Right lobe of liver (tissue), 6 donors: ENCODE results near the gene SLC22A1. TPM values are rescaled to one million over a fixed set of nuclear protein-coding genes. Genes with fewer than 3 reads are reported as not detected.

Experiments
- ATAC-seq, 4 donors: fragments of 200-7000 bp; cut with Tn5 transposase; one replicate each; pipeline ENCODE4 v1.9.1; 2020; ENCODE audit warnings: mild to moderate bottlenecking in 4 of 4, moderate library complexity in 4 of 4
- DNase-seq, 3 donors: peaks; one replicate each; pipeline ENCODE4 v3.0.0-alpha.2; 2020
- H3K27ac ChIP-seq, 3 donors: fragments of 200-600 bp; one replicate each; pipeline ENCODE4 v1.8.0; 2022
- H3K27me3 ChIP-seq, 2 donors: fragments of 200-600 bp; one replicate each; pipeline ENCODE4 v1.8.0; 2022
- H3K36me3 ChIP-seq, 4 donors: fragments of 200-600 bp; sonication (generic) in 1 of 4; one replicate each; pipeline versions ENCODE4 v1.5.1 to v1.8.0; 2017 to 2022; ENCODE audit warnings: control low read depth in 1 of 4
- H3K4me1 ChIP-seq, 4 donors: fragments of 200-600 bp; sonication (generic) in 1 of 4; one replicate each; pipeline versions ENCODE4 v1.5.1 to v1.8.0; 2017 to 2022; ENCODE audit warnings: control low read depth in 1 of 4
- H3K4me3 ChIP-seq, 3 donors: fragments of 200-600 bp; one replicate each; pipeline ENCODE4 v1.8.0; 2022
- H3K9me3 ChIP-seq, 4 donors: fragments of 200-600 bp; sonication (generic) in 1 of 4; one replicate each; pipeline versions ENCODE4 v1.5.1 to v1.8.0; 2017 to 2022; ENCODE audit warnings: control low read depth in 1 of 4
- CTCF ChIP-seq, 4 donors: fragments of 200-600 bp in 3 of 4; fragments of 450-650 bp in 1 of 4; IDR thresholded peaks; one replicate each; pipeline versions ENCODE4 v1.5.1 to v1.8.0; 2016 to 2022; ENCODE audit warnings: antibody characterized with exemption in 4 of 4, mild to moderate bottlenecking in 2 of 4
- POLR2A ChIP-seq: fragments of 450-650 bp; IDR thresholded peaks from one replicate; pipeline ENCODE4 v1.6.1; 2017; ENCODE audit warnings: antibody characterized with exemption, mild to moderate bottlenecking
- WGBS: methylation state at CpG from one replicate; pipeline ENCODE4 v1.1.6; 2018; ENCODE audit warnings: low coverage, low lambda C conversion rate; ENCODE audit not compliant: insufficient coverage; ENCODE audit errors: missing lambda C conversion rate; 5-methylcytosine and 5-hydroxymethylcytosine counted together
- intact Hi-C, 2 donors: fragments of 100-400 bp; cut with DNase I; formaldehyde crosslinking; loops; one replicate each; pipeline versions ENCODE4 v1.11.2 to v1.14.1; 2022
- total RNA-seq, 6 experiments: library from RNA; depleted of rRNA in 2 of 6; stranded (reverse); fragments of >200 nt in 2 of 6; fragmentation: NEBNext Ultra II Directional in 3 of 6; extraction: Animal tissue kit (Norgen Biotek cat#: 25700) in 3 of 6; gene quantifications; one replicate each; pipeline versions ENCODE4 v1.1.0 to v1.2.4, GENCODE V29; 2016 to 2023
- donor health status: DM: no; HTN: yes; CAD: no.
- donor health status: DM: no; HTN: no; CAD: no.
- donor health status: DM: no; HTN: no; CAD: no.
- donor health status: DM: no; HTN: yes; CAD: no.
- donor health status: DM: no; HTN: yes; CAD: no.

The SLC22A1 gene
- total RNA-seq, 6 experiments from 2014 or later: 190 to 1,656 (median 769) TPM

GRCh38 chr6:160174681-160175080 lies 53.1 kb downstream of the SLC22A1 start:
- Histone ChIP-seq H3K27ac (no peak overlapping the region), H3K27me3 (no peaks in the 10 kb centered on the region), H3K9me3 (no peaks in the 10 kb centered on the region), H3K4me3 (no peak overlapping the region), H3K36me3 (no peaks in the 10 kb centered on the region), H3K4me1 (no peaks in the 10 kb centered on the region)
- intact Hi-C loops: no loop called here
- TF ChIP-seq POLR2A (no peak), CTCF (IDR thresholded peaks at IDR 0.05) (no peak)
- DNase-seq (no peak), ATAC-seq (no peak)
- 23% methylated on average over 2 of the region's 2 CpGs for WGBS

- Histone ChIP-seq H3K4me1 (no peaks in the 10 kb centered on the region), H3K27me3 (no peaks in the 10 kb centered on the region), H3K9me3 (no peaks in the 10 kb centered on the region), H3K27ac (no peak overlapping the region), H3K4me3 (no peak overlapping the region), H3K36me3 (no peaks in the 10 kb centered on the region)
- intact Hi-C loops: no loop called here
- 62% methylated on average over 2 of the region's 2 CpGs for WGBS
- no peak for TF ChIP-seq POLR2A
- no peak for TF ChIP-seq CTCF (IDR thresholded peaks at IDR 0.05)
- DNase-seq (no peak), ATAC-seq (no peak)
These were observed 55.6 kb downstream of the SLC22A1 start for GRCh38 chr6:160177220-160177619.

GRCh38 chr6:160178271-160178670 lies 56.7 kb downstream of the SLC22A1 start:
- TF ChIP-seq POLR2A: no peak
- TF ChIP-seq CTCF (IDR thresholded peaks at IDR 0.05): no peak
- no peaks in the 10 kb centered on the region for H3K36me3 ChIP-seq
- DNase-seq (no peak), ATAC-seq (no peak)
- intact Hi-C loops: no loop called here
- no peaks in the 10 kb centered on the region for H3K9me3 ChIP-seq
- WGBS: 96% methylated on average over 5 of the region's 5 CpGs
- no peaks in the 10 kb centered on the region for H3K27me3 ChIP-seq
- no peak overlapping the region for H3K4me3 ChIP-seq
- no peaks in the 10 kb centered on the region for H3K4me1 ChIP-seq
- H3K27ac ChIP-seq: no peak overlapping the region

- intact Hi-C loops: no loop called here
- Histone ChIP-seq H3K36me3 (no peaks in the 10 kb centered on the region), H3K27me3 (no peaks in the 10 kb centered on the region), H3K27ac (no peak overlapping the region), H3K4me1 (no peaks in the 10 kb centered on the region), H3K4me3 (no peak overlapping the region), H3K9me3 (no peaks in the 10 kb centered on the region)
- TF ChIP-seq POLR2A (no peak), CTCF (IDR thresholded peaks at IDR 0.05) (no peak)
- DNase-seq: no peak
- 46% methylated on average over 1 of the region's 1 CpG for whole genome bisulfite sequencing
- no peak for ATAC-seq
These were observed 59.1 kb downstream of the SLC22A1 start for GRCh38 chr6:160180706-160181105.

GRCh38 chr6:160188773-160189172 lies 67.2 kb downstream of the SLC22A1 start:
- Histone ChIP-seq H3K9me3 (peaks cover 0 to 6% (median 1%) of the 10 kb centered on the region in 4 donors), H3K4me1 (no peaks in the 10 kb centered on the region), H3K27me3 (no peaks in the 10 kb centered on the region), H3K36me3 (no peaks in the 10 kb centered on the region), H3K27ac (no peak overlapping the region), H3K4me3 (no peak overlapping the region)
- intact Hi-C loops: no loop called here
- WGBS: no CpG with 5 or more reads among the region's 1 CpG
- TF ChIP-seq CTCF (IDR thresholded peaks at IDR 0.05) (no peak), POLR2A (no peak)
- DNase-seq (no peak), ATAC-seq (no peak)
